Articular chondrocyte of knee joint (primary cell): ENCODE results near the gene ZFYVE19. TPM values are rescaled to one million over a fixed set of nuclear protein-coding genes. Genes with fewer than 3 reads are reported as not detected.

Experiments
- small RNA-seq: library from RNA; depleted of rRNA; stranded (forward); fragments of <200 nt; gene quantifications from one replicate; pipeline ENCODE3, GENCODE V24; 2012
- total RNA-seq: library from RNA; depleted of rRNA; stranded (reverse); fragments of >200 nt; gene quantifications from 2 replicates; pipeline ENCODE4 v1.2.3, GENCODE V29; 2012

ZFYVE19 gene, protein sequence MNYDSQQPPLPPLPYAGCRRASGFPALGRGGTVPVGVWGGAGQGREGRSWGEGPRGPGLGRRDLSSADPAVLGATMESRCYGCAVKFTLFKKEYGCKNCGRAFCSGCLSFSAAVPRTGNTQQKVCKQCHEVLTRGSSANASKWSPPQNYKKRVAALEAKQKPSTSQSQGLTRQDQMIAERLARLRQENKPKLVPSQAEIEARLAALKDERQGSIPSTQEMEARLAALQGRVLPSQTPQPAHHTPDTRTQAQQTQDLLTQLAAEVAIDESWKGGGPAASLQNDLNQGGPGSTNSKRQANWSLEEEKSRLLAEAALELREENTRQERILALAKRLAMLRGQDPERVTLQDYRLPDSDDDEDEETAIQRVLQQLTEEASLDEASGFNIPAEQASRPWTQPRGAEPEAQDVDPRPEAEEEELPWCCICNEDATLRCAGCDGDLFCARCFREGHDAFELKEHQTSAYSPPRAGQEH
- total RNA-seq, result 14.6 and 22.3 TPM in 2 replicates

GRCh38 chr15:40807028-40807887 lies at the start of gene ZFYVE19, which contains the start of gene DNAJC17:
TSS of gene ZFYVE19 (plus strand) at chr15:40807089. CDS start at chr15:40807590, 501 bp downstream.
TSS of gene DNAJC17 (minus strand) at chr15:40807473. CDS start at chr15:40807446, 27 bp downstream.

GRCh38 chr15:40763801-40764628 lies 42.9 kb upstream of the ZFYVE19 start, which contains the start of gene GCHFR:
TSS of gene GCHFR (plus strand) at chr15:40764068. CDS start at chr15:40764181, 113 bp downstream.

DNA sequence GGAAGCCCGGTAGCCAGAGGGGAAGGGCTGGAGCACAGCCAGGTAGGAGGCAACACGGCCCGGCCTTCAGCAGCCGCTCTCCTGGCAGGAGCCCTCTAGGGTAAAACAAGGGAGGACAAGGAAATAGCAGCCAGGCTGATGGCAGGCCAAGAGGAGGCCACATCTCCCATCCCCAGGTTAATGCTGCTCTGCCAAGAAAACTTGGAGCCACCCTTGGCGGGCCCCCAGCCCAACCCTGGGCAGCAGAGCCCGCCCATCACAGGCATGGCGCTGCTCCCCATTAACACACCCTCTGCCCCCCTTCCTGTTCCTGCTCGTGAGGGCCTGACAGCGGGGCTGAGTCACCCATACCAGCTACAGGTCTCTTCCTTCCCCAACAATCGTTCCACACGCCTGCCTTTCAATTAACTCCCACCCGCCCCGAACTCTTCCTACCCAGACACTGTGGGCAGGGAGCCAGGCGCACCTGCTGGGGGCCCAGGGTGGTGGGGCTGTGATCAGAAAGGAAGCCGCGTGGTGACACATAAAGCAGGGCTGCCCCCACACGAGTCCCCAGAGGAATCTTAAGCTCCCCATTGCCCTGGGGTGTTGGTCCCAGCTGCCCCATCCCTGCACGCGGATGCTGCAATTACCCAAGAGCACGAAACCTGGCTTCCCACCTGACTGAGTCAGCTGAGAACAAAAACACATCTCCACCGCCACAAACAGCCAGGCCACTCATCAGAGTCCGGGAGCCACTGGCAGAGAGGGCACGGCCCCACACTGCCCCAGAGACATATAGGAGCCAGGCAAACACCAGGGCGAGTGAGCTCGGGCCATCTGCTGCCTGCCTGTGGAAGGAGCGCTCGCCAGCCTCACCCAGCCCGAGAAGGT lies 37.4 kb upstream of the ZFYVE19 start, which contains the start of gene C15orf62:
TSS of gene C15orf62 (plus strand) at position 707 of the 873 bp plus-strand sequence. CDS start 516 bp downstream, outside the sequence.

DNA sequence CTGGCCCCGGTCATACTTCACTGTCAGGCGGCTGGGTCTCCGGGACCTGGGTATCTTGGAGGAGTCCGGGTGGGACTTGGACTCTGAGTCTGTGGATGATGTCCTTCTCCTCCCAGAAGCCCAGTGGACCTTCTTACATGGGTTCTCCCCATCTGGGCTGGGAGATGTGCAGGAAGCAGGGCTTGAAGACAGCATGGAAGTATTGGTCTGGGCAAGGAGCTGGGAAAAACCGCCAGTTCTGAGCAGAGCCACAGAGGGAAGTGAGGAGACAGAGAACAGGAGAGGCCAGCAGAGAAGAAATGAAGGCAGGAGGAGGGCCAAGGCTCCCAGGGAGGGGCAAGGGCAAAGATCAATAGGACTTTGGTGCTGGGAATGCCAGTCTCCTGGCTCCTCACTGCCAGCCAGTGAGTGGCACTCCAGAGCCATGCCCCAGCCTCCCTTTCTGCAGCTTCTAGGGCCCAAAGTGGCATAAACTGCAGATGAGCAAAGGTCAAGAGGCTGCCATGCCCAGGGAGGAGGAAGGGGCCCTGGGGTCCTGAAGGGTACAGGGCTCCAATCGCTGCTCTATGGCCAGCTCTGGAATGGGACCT lies 21.7 kb downstream of the ZFYVE19 start, which contains the start of gene PPP1R14D:
TSS of gene PPP1R14D (minus strand) at position 262 of the 590 bp plus-strand sequence. CDS start at position 195, 67 bp downstream.

DNA sequence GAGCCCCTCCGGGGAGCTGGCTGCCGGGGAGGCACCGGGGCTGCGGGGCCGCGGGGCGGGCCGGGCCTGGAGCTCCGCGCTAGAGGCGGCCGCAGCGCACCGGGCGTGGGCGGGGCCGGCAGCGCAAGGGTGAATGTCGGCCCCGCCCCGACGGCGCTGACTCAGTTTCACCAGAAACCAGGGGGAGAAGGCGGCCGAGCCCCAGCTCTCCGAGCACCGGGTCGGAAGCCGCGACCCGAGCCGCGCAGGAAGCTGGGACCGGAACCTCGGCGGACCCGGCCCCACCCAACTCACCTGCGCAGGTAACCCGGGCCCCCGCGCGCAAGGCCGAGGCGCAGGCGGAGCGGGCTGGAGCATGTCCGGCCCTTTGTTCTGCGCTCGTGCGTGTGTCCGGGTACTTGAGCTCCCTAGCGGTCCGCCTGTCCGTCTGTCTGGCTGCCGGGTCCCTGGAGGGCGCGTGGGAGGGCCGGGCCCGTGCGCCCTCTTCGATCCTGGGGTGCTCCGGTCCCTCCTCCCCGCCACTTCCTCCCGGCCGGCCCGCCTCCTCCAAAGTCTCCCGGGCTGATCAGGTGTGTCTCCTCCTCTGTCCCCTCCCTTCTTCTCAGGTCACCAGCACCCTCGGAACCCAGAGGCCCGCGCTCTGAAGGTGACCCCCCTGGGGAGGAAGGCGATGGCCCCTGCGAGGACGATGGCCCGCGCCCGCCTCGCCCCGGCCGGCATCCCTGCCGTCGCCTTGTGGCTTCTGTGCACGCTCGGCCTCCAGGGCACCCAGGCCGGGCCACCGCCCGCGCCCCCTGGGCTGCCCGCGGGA lies 37.2 kb downstream of the ZFYVE19 start, which contains the start of gene SPINT1:
TSS of gene SPINT1 (plus strand) at position 164 of the 811 bp plus-strand sequence. CDS start at position 671, 507 bp downstream.

Small RNAs within 50 kb of the gene (small RNA-seq; reads per million reads assigned to genes)
- not detected for gene SUMO2P15

Other genes starting within 250 kb of the ZFYVE19 start
- 27.7 and 28.1 TPM in 2 replicates for gene CCDC32, start 242.0 kb upstream of the ZFYVE19 start, total RNA-seq
- 8.2 and 8.6 TPM in 2 replicates for gene RPUSD2, start 237.8 kb upstream of the ZFYVE19 start, total RNA-seq
- 15.5 and 23.8 TPM in 2 replicates for gene KNL1, start 212.8 kb upstream of the ZFYVE19 start, total RNA-seq
- 2.4 and 4.8 TPM in 2 replicates for gene RAD51, start 111.9 kb upstream of the ZFYVE19 start, total RNA-seq
- 17.4 and 18.5 TPM in 2 replicates for gene RMDN3, start 51.8 kb upstream of the ZFYVE19 start, total RNA-seq
- 5.2 and 5.5 TPM in 2 replicates for gene GCHFR, start 43.0 kb upstream of the ZFYVE19 start, total RNA-seq
- 0.11 and 0.26 TPM in 2 replicates for gene C15orf62, start 37.1 kb upstream of the ZFYVE19 start, total RNA-seq
- gene DNAJC17, start 384 bp downstream of the ZFYVE19 start, total RNA-seq, result 23.9 and 26.1 TPM in 2 replicates
- not detected in 2 replicates for gene PPP1R14D, start 21.6 kb downstream of the ZFYVE19 start, total RNA-seq
- 0.26 and 0.97 TPM in 2 replicates for gene SPINT1, start 37.0 kb downstream of the ZFYVE19 start, total RNA-seq
- gene RHOV, start 67.1 kb downstream of the ZFYVE19 start, total RNA-seq, result not detected in 2 replicates
- gene VPS18, start 87.4 kb downstream of the ZFYVE19 start, total RNA-seq, result 37.6 and 38.8 TPM in 2 replicates
- gene DLL4, start 122.3 kb downstream of the ZFYVE19 start, total RNA-seq, result 0.11 TPM in 1 of 2 replicates, not detected in the other
- 9.8 and 14.0 TPM in 2 replicates for gene CHAC1, start 146.4 kb downstream of the ZFYVE19 start, total RNA-seq